Left lung (tissue), 10 donors: ENCODE measurements around the gene TUBA3D. TPM values are rescaled to one million over a fixed set of nuclear protein-coding genes. Genes with fewer than 3 reads are reported as not detected.
"Not testable (repeated sequence)": the region's sequence is repeated elsewhere in the genome, so short reads cannot be mapped to it uniquely, and the experiment has no call there.

Source experiments
- ATAC-seq: fragments of 200-7000 bp; cut with Tn5 transposase; one replicate; pipeline ENCODE4 v1.9.1; 2020; ENCODE audit warnings: moderate library complexity
- DNase-seq, 4 donors: peaks; one replicate each; pipeline ENCODE4 v3.0.0-alpha.2; 2013 to 2020
- H3K27ac ChIP-seq, 2 donors: fragments of 200-600 bp; sonication (generic) in 1 of 2; one replicate each; pipeline versions ENCODE4 v1.5.0 to v1.8.0; 2020 to 2021
- H3K27me3 ChIP-seq, 2 donors: fragments of 200-600 bp; sonication (generic) in 1 of 2; one replicate each; pipeline versions ENCODE4 v1.5.0 to v1.8.0; 2020 to 2021
- H3K36me3 ChIP-seq, 2 donors: fragments of 200-600 bp; sonication (generic) in 1 of 2; one replicate each; pipeline versions ENCODE4 v1.5.0 to v1.8.0; 2020 to 2021
- H3K4me1 ChIP-seq, 2 donors: fragments of 200-600 bp; one replicate each; pipeline ENCODE4 v1.8.0; 2021
- H3K4me3 ChIP-seq, 2 donors: fragments of 200-600 bp; sonication (generic) in 1 of 2; one replicate each; pipeline versions ENCODE4 v1.5.0 to v1.8.0; 2020 to 2021; ENCODE audit warnings: mild to moderate bottlenecking in 1 of 2
- H3K9me3 ChIP-seq, 2 donors: fragments of 200-600 bp; sonication (generic) in 1 of 2; one replicate each; pipeline versions ENCODE4 v1.5.0 to v1.8.0; 2020 to 2021
- CTCF ChIP-seq, 2 donors: fragments of 200-600 bp; sonication (generic) in 1 of 2; IDR thresholded peaks; one replicate each; pipeline versions ENCODE4 v1.5.0 to v1.8.0; 2021; ENCODE audit warnings: antibody characterized with exemption in 2 of 2
- intact Hi-C, 2 donors: fragments of 100-400 bp; cut with DNase I; formaldehyde crosslinking; loops; one replicate each; pipeline versions ENCODE4 v1.11.2 to v1.14.2; 2022
- polyA plus RNA-seq, 6 donors: library from polyadenylated mRNA; unstranded; fragments of 120-200 nt; gene quantifications; one replicate each; pipeline ENCODE4 v1.2.1, GENCODE V29; 2013; ENCODE audit not compliant: insufficient read length in 6 of 6
- total RNA-seq, 2 donors: library from RNA; stranded (reverse); fragmentation: NEBNext Ultra II Directional; extraction: Animal tissue kit (Norgen Biotek cat#: 25700); gene quantifications; one replicate each; pipeline ENCODE4 v1.2.1, GENCODE V29; 2021
- donor health status: DM: no; HTN: yes; CAD: no.
- donor health status: DM: no; HTN: no; CAD: no.

TUBA3D gene
- total and polyA plus RNA-seq, 8 donors: 0.86 to 1.5 (median 1.2) TPM; not detected in 2

GRCh38 chr2:131517106-131517831 lies 41.4 kb downstream of the TUBA3D start:
- TF ChIP-seq CTCF (IDR thresholded peaks at IDR 0.05): no peak
- H3K36me3 ChIP-seq: peaks cover 0 to 79% of the 10 kb centered on the region in 2 donors
- no peak overlapping the region for H3K4me3 ChIP-seq
- H3K9me3 ChIP-seq: no peaks in the 10 kb centered on the region
- no peaks in the 10 kb centered on the region for H3K4me1 ChIP-seq
- DNase-seq: no peak
- no peaks in the 10 kb centered on the region for H3K27me3 ChIP-seq
- ATAC-seq: no peak
- intact Hi-C loops: no loop called here
- no peak overlapping the region for H3K27ac ChIP-seq

GRCh38 chr2:131517856-131518255 lies 41.9 kb downstream of the TUBA3D start:
- H3K4me3 ChIP-seq, DNase-seq, ATAC-seq, intact Hi-C loops, H3K27ac ChIP-seq, H3K9me3 ChIP-seq, H3K4me1 ChIP-seq, H3K27me3 ChIP-seq: not testable (repeated sequence)
- H3K36me3 ChIP-seq: peaks cover 0 to 73% of the 10 kb centered on the region in 2 donors

GRCh38 chr2:131518531-131518930 lies 42.6 kb downstream of the TUBA3D start:
- DNase-seq, intact Hi-C loops, H3K9me3 ChIP-seq, H3K27me3 ChIP-seq, ATAC-seq, H3K27ac ChIP-seq, H3K4me1 ChIP-seq, H3K4me3 ChIP-seq: not testable (repeated sequence)
- H3K36me3 ChIP-seq: peaks cover 0 to 67% of the 10 kb centered on the region in 2 donors

GRCh38 chr2:131519466-131519865 lies 43.5 kb downstream of the TUBA3D start:
- no peak for TF ChIP-seq CTCF (IDR thresholded peaks at IDR 0.05)
- Histone ChIP-seq H3K9me3 (no peaks in the 10 kb centered on the region), H3K27ac (no peak overlapping the region), H3K4me3 (no peak overlapping the region), H3K36me3 (peaks cover 0 to 57% of the 10 kb centered on the region in 2 donors), H3K27me3 (no peaks in the 10 kb centered on the region), H3K4me1 (no peaks in the 10 kb centered on the region)
- intact Hi-C loops: no loop called here
- no peak for DNase-seq
- no peak for ATAC-seq

GRCh38 chr2:131519871-131520470 lies 44.1 kb downstream of the TUBA3D start:
- H3K9me3 ChIP-seq, intact Hi-C loops, ATAC-seq, H3K4me1 ChIP-seq, H3K4me3 ChIP-seq, H3K27ac ChIP-seq, H3K27me3 ChIP-seq, DNase-seq: not testable (repeated sequence)
- peaks cover 0 to 54% of the 10 kb centered on the region in 2 donors for H3K36me3 ChIP-seq

GRCh38 chr2:131520526-131520925 lies 44.6 kb downstream of the TUBA3D start:
- ATAC-seq (no peak), DNase-seq (no peak)
- no peaks in the 10 kb centered on the region for H3K9me3 ChIP-seq
- H3K4me1 ChIP-seq: no peaks in the 10 kb centered on the region
- intact Hi-C loops: no loop called here
- H3K36me3 ChIP-seq: peaks cover 0 to 48% of the 10 kb centered on the region in 2 donors
- no peaks in the 10 kb centered on the region for H3K27me3 ChIP-seq
- TF ChIP-seq CTCF (IDR thresholded peaks at IDR 0.05): no peak
- H3K4me3 ChIP-seq: no peak overlapping the region
- H3K27ac ChIP-seq: no peak overlapping the region

GRCh38 chr2:131521524-131521923 lies 45.6 kb downstream of the TUBA3D start:
- DNase-seq, H3K9me3 ChIP-seq, H3K27ac ChIP-seq, H3K4me1 ChIP-seq, intact Hi-C loops, H3K27me3 ChIP-seq, H3K4me3 ChIP-seq, ATAC-seq: not testable (repeated sequence)
- H3K36me3 ChIP-seq: peaks cover 0 to 44% of the 10 kb centered on the region in 2 donors
